GM23248 (cell line): ENCODE results near the gene SPAG17.

Experiments used
- EZH2 ChIP-seq: fragments of 200-600 bp; sonication (generic); IDR thresholded peaks from 2 replicates; pipeline ENCODE4 v1.6.1; 2018; ENCODE audit warnings: antibody characterized with exemption, mild to moderate bottlenecking; ENCODE audit not compliant: insufficient read depth, poor library complexity, severe bottlenecking
- EZH2phosphoT487 ChIP-seq: fragments of 200-600 bp; sonication (generic); IDR thresholded peaks from 2 replicates; pipeline ENCODE4 v1.6.1; 2018; ENCODE audit warnings: antibody characterized with exemption, moderate library complexity, mild to moderate bottlenecking, low read depth; ENCODE audit not compliant: insufficient read depth

DNA sequence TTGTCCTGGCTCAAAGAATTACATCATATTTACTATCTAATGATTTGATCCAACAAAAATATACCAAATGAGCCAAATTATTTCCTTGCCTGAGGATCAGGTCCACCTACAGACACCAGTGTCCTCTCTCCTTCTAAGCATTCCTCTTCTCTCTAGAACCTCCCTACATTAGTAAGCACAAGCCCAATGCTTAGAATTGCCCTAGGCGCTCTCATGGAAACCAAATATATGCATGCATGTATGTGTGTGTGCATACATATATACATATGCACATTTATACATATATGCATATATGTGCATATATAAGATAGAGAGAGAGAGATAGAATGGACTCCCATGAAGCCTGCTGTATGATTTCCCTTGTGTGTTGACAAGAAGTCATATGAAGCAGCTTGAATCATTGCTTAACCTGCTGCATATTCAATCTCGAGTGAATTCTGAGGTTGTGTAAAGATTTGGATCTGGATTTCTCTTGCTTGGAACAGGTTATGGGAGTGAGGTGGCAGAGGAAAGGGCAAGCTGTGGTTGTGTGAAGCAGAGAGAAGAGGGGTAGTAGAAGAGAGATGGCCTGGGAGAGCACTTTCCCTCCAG lies 66.1 kb downstream of the SPAG17 start:
- no peak for TF ChIP-seq EZH2phosphoT487
- TF ChIP-seq EZH2: no peak
